Measurements from ENCODE around the gene KRTAP10-11. TPM values are rescaled to one million over a fixed set of nuclear protein-coding genes. Genes with fewer than 3 reads are reported as not detected.
"Not testable (repeated sequence)": the region's sequence is repeated elsewhere in the genome, so short reads cannot be mapped to it uniquely, and the experiment has no call there.

The KRTAP10-11 gene
- total and polyA plus RNA-seq, 8 donors: not detected

DNA sequence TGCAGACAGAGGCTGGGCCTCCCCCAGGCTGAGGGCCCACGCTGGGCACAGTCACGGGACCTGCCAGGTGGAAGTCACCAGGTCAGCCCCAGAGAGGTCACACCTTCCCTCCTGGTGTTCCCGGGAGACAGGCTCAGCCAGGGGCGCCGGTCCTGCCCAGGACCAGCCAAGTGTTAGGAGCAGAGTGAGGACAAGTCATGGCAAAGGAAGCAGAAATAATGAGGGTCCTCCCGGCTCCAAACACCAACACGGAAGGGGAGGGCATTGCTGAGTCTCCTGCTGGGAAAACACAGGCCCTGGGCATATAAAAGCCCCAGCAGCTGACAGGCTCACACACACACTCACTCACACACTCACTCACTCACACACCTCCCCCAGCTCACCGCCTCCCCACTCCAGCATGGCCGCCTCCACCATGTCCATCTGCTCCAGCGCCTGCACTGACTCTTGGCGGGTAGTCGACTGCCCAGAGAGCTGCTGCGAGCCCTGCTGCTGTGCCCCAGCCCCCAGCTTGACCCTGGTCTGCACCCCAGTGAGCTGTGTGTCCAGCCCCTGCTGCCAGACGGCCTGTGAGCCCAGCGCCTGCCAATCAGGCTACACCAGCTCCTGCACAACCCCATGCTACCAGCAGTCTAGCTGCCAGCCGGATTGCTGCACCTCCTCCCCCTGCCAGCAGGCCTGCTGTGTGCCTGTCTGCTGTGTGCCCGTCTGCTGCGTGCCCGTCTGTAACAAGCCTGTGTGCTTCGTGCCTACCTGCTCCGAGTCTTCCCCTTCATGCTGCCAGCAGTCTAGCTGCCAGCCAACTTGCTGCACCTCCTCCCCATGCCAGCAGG lies 9.0 kb upstream of the KRTAP10-11 start, which contains the start of gene KRTAP10-10:
TSS of gene KRTAP10-10 (plus strand) at position 339 of the 833 bp plus-strand sequence. CDS start at position 401, 62 bp downstream.
- intact Hi-C loops (cut with DNase I): no loop called here
- H3K4me3 ChIP-seq: no peak within 1 kb of the TSS
- TF ChIP-seq, protein P1, sequence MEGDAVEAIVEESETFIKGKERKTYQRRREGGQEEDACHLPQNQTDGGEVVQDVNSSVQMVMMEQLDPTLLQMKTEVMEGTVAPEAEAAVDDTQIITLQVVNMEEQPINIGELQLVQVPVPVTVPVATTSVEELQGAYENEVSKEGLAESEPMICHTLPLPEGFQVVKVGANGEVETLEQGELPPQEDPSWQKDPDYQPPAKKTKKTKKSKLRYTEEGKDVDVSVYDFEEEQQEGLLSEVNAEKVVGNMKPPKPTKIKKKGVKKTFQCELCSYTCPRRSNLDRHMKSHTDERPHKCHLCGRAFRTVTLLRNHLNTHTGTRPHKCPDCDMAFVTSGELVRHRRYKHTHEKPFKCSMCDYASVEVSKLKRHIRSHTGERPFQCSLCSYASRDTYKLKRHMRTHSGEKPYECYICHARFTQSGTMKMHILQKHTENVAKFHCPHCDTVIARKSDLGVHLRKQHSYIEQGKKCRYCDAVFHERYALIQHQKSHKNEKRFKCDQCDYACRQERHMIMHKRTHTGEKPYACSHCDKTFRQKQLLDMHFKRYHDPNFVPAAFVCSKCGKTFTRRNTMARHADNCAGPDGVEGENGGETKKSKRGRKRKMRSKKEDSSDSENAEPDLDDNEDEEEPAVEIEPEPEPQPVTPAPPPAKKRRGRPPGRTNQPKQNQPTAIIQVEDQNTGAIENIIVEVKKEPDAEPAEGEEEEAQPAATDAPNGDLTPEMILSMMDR (IDR thresholded peaks at IDR 0.05): no peak
- no peaks in the 10 kb centered on the region for H3K9me3 ChIP-seq
- no peaks in the 10 kb centered on the region for H3K4me1 ChIP-seq
- ATAC-seq (no peak), DNase-seq (no peak), FAIRE-seq (no peak)
- H3K36me3 ChIP-seq: no peaks in the 10 kb centered on the region
- H3K27ac ChIP-seq: no peak within 1 kb of the TSS
- no peaks in the 10 kb centered on the region for H3K27me3 ChIP-seq
- 31 to 34% methylated on average over 18 to 21 of the region's 21 CpGs for WGBS, 2 donors

GRCh38 chr21:44637851-44638348 lies 8.3 kb upstream of the KRTAP10-11 start:
- H3K27me3 ChIP-seq; FAIRE-seq; H3K9me3 ChIP-seq; H3K4me1 ChIP-seq; intact Hi-C loops (cut with DNase I); ATAC-seq; DNase-seq; H3K4me3 ChIP-seq; H3K27ac ChIP-seq; H3K36me3 ChIP-seq: not testable (repeated sequence)
- WGBS, 2 donors: 41 to 53% methylated on average over 8 to 12 of the region's 12 CpGs

GRCh38 chr21:44638506-44639330 lies 7.5 kb upstream of the KRTAP10-11 start:
- WGBS, 2 donors: 61 to 82% methylated on average over 15 to 21 of the region's 21 CpGs
- DNase-seq; FAIRE-seq; H3K36me3 ChIP-seq; H3K9me3 ChIP-seq; H3K27ac ChIP-seq; intact Hi-C loops (cut with DNase I); H3K4me1 ChIP-seq; ATAC-seq; H3K27me3 ChIP-seq; H3K4me3 ChIP-seq: not testable (repeated sequence)

DNA sequence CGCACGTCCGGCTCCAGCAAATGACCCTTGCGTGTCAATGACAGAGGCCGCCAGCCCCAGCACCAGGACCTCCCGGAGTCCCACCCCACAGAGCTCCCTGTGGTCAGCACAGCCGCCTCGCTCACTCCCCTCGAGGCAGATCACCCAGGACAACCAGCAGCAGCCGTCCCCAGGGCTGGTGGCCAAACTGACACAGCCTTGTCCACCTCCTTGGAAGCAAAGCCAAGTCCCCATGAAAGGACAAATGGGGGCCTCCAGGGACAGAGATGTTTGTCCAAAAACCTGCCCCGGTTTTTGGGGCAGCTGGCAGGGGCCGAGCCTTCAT lies 6.9 kb upstream of the KRTAP10-11 start:
- Histone ChIP-seq H3K9me3 (no peaks in the 10 kb centered on the region), H3K4me1 (no peaks in the 10 kb centered on the region), H3K27ac (no peak overlapping the region), H3K4me3 (no peak overlapping the region), H3K36me3 (no peaks in the 10 kb centered on the region), H3K27me3 (no peaks in the 10 kb centered on the region)
- TF ChIP-seq, protein P1 (IDR thresholded peaks at IDR 0.05): no peak
- DNase-seq: no peak
- WGBS, 2 donors: 64 to 67% methylated on average over 12 of the region's 12 CpGs
- intact Hi-C loops (cut with DNase I): no loop called here
- no peak for ATAC-seq
- FAIRE-seq: no peak

DNA sequence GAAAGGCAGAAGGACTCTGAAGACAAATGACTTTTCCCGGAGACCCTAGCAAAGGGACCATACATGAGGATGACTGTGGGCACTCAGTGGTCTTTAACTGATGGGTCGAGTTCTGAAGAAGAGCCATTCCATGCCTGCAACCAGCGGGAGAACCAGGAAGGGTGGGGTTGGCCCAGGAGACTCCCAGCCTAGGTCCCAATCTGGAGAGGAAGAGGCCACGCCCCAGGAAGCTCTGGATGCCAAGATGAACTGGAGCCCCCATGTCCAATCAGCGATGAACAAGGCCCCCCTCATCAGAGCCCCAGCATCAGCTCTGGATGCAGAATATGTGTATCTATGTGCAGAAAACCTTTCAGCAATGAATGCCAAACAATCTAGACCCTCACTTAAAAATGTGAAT lies 5.5 kb upstream of the KRTAP10-11 start:
- H3K36me3 ChIP-seq: no peaks in the 10 kb centered on the region
- no peaks in the 10 kb centered on the region for H3K4me1 ChIP-seq
- no peak for ATAC-seq
- no peak for DNase-seq
- intact Hi-C loops (cut with DNase I): no loop called here
- FAIRE-seq: no peak
- no peak overlapping the region for H3K4me3 ChIP-seq
- H3K27me3 ChIP-seq: no peaks in the 10 kb centered on the region
- H3K9me3 ChIP-seq: no peaks in the 10 kb centered on the region
- TF ChIP-seq, protein P1 (IDR thresholded peaks at IDR 0.05): no peak
- H3K27ac ChIP-seq: no peak overlapping the region
- WGBS, 2 donors: 76 to 79% methylated on average over 5 of the region's 5 CpGs

All from pancreas (tissue), 10 donors.